IPS-18a (cell line): ENCODE measurements around the gene WDR5.

ENCODE experiments used
- H3K27ac ChIP-seq: one replicate; pipeline ENCODE4 v1.5.1; 2013; ENCODE audit warnings: low read length
- H3K27me3 ChIP-seq: one replicate; pipeline ENCODE4 v1.6.1; 2013; ENCODE audit warnings: mild to moderate bottlenecking, low read length; ENCODE audit not compliant: control insufficient read depth, insufficient read depth
- H3K36me3 ChIP-seq: one replicate; pipeline ENCODE4 v1.6.1; 2013; ENCODE audit warnings: low read depth, low read length; ENCODE audit not compliant: control insufficient read depth
- H3K4me1 ChIP-seq: one replicate; pipeline ENCODE4 v1.6.1; 2013; ENCODE audit warnings: low read depth, low read length; ENCODE audit not compliant: control insufficient read depth
- H3K4me3 ChIP-seq: one replicate; pipeline ENCODE4 v1.5.1; 2013; ENCODE audit warnings: low read length
- H3K9ac ChIP-seq: one replicate; pipeline ENCODE4 v1.6.1; 2013; ENCODE audit warnings: mild to moderate bottlenecking, low read length, moderate library complexity
- H3K9me3 ChIP-seq: one replicate; pipeline ENCODE4 v1.6.1; 2013; ENCODE audit warnings: low read depth, low read length; ENCODE audit not compliant: control insufficient read depth

WDR5 gene

GRCh38 chr9:134162926-134163370 is 27.1 kb downstream of the WDR5 start:
- Histone ChIP-seq H3K36me3 (peaks cover 6% of the 10 kb centered on the region), H3K27me3 (no peaks in the 10 kb centered on the region), H3K4me3 (no peak overlapping the region), H3K9me3 (no peaks in the 10 kb centered on the region), H3K9ac (no peak overlapping the region), H3K27ac (no peak overlapping the region), H3K4me1 (peaks cover 4% of the 10 kb centered on the region)

- H3K27ac ChIP-seq, result no peak overlapping the region
- H3K4me1 ChIP-seq, result peaks cover 4% of the 10 kb centered on the region
- no peaks in the 10 kb centered on the region for H3K9me3 ChIP-seq
- peaks cover 4% of the 10 kb centered on the region for H3K36me3 ChIP-seq
- H3K27me3 ChIP-seq, result no peaks in the 10 kb centered on the region
- H3K4me3 ChIP-seq, result no peak overlapping the region
- no peak overlapping the region for H3K9ac ChIP-seq
Measured at GRCh38 chr9:134163371-134164196, 27.7 kb downstream of the WDR5 start.

GRCh38 chr9:134164879-134165278 is 29.0 kb downstream of the WDR5 start:
- no peak overlapping the region for H3K27ac ChIP-seq
- no peak overlapping the region for H3K9ac ChIP-seq
- H3K4me1 ChIP-seq, result peaks cover 4% of the 10 kb centered on the region
- H3K9me3 ChIP-seq, result no peaks in the 10 kb centered on the region
- no peaks in the 10 kb centered on the region for H3K27me3 ChIP-seq
- H3K36me3 ChIP-seq, result no peaks in the 10 kb centered on the region
- H3K4me3 ChIP-seq, result no peak overlapping the region

GRCh38 chr9:134165357-134166315 is 29.8 kb downstream of the WDR5 start:
- Histone ChIP-seq H3K9ac (no peak overlapping the region), H3K36me3 (no peaks in the 10 kb centered on the region), H3K4me3 (no peak overlapping the region), H3K4me1 (peaks cover 4% of the 10 kb centered on the region), H3K27ac (no peak overlapping the region), H3K27me3 (no peaks in the 10 kb centered on the region), H3K9me3 (no peaks in the 10 kb centered on the region)

GRCh38 chr9:134166374-134166773 is 30.5 kb downstream of the WDR5 start:
- no peaks in the 10 kb centered on the region for H3K36me3 ChIP-seq
- no peak overlapping the region for H3K4me3 ChIP-seq
- H3K9me3 ChIP-seq, result no peaks in the 10 kb centered on the region
- peaks cover 4% of the 10 kb centered on the region for H3K4me1 ChIP-seq
- H3K27ac ChIP-seq, result no peak overlapping the region
- no peak overlapping the region for H3K9ac ChIP-seq
- H3K27me3 ChIP-seq, result no peaks in the 10 kb centered on the region

- no peaks in the 10 kb centered on the region for H3K9me3 ChIP-seq
- no peak overlapping the region for H3K4me3 ChIP-seq
- H3K36me3 ChIP-seq, result no peaks in the 10 kb centered on the region
- no peak overlapping the region for H3K9ac ChIP-seq
- no peaks in the 10 kb centered on the region for H3K27me3 ChIP-seq
- peaks cover 4% of the 10 kb centered on the region for H3K4me1 ChIP-seq
- no peak overlapping the region for H3K27ac ChIP-seq
Measured at GRCh38 chr9:134167530-134167931, 31.6 kb downstream of the WDR5 start.

- H3K9me3 ChIP-seq, result no peaks in the 10 kb centered on the region
- peaks cover 4% of the 10 kb centered on the region for H3K4me1 ChIP-seq
- H3K36me3 ChIP-seq, result no peaks in the 10 kb centered on the region
- no peak overlapping the region for H3K4me3 ChIP-seq
- H3K9ac ChIP-seq, result no peak overlapping the region
- no peaks in the 10 kb centered on the region for H3K27me3 ChIP-seq
- no peak overlapping the region for H3K27ac ChIP-seq
Measured at GRCh38 chr9:134168757-134169550, 33.1 kb downstream of the WDR5 start.

GRCh38 chr9:134169724-134170401 is 34.0 kb downstream of the WDR5 start:
- Histone ChIP-seq H3K27ac (no peak overlapping the region), H3K27me3 (no peaks in the 10 kb centered on the region), H3K36me3 (no peaks in the 10 kb centered on the region)

GRCh38 chr9:134170532-134171315 is 34.8 kb downstream of the WDR5 start:
- H3K36me3 ChIP-seq, result no peaks in the 10 kb centered on the region
- no peak overlapping the region for H3K9ac ChIP-seq
- no peaks in the 10 kb centered on the region for H3K9me3 ChIP-seq
- H3K4me1 ChIP-seq, result no peaks in the 10 kb centered on the region
- no peak overlapping the region for H3K27ac ChIP-seq
- H3K27me3 ChIP-seq, result no peaks in the 10 kb centered on the region
- no peak overlapping the region for H3K4me3 ChIP-seq

More at GRCh38 chr9:134169724-134170401, 34.0 kb downstream of the WDR5 start:
- H3K4me3 ChIP-seq, result no peak overlapping the region
- no peak overlapping the region for H3K9ac ChIP-seq
- H3K4me1 ChIP-seq, result peaks cover 4% of the 10 kb centered on the region
- no peaks in the 10 kb centered on the region for H3K9me3 ChIP-seq
